GM10266 (cell line): ENCODE measurements around the gene MAP7.
A peak's percentile ranks its signal among the peaks of the same experiment; 100 is the strongest.
"Not testable (repeated sequence)": the region's sequence is repeated elsewhere in the genome, so short reads cannot be mapped to it uniquely, and the experiment has no call there.

Experiments used
- DNase-seq: peaks from one replicate; pipeline ENCODE4 v3.0.0; 2012; ENCODE audit errors: extremely low spot score
- CTCF ChIP-seq: IDR thresholded peaks from 2 replicates; pipeline ENCODE4 v1.5.1; 2012; ENCODE audit warnings: mild to moderate bottlenecking, low read depth; ENCODE audit not compliant: control insufficient read depth, insufficient read depth; ENCODE audit errors: missing control alignments

Gene MAP7

GRCh38 chr6:136317021-136317694, 233.1 kb downstream of the MAP7 start:
- peak; percentile 77 for TF ChIP-seq CTCF
- peak; percentile 56 for DNase-seq

- DNase-seq: no peak
- no peak for TF ChIP-seq CTCF
Measured at GRCh38 chr6:136315594-136315993, 234.6 kb downstream of the MAP7 start.

- no peak for DNase-seq
- no peak for TF ChIP-seq CTCF
Measured at GRCh38 chr6:136312975-136313374, 237.2 kb downstream of the MAP7 start.

GRCh38 chr6:136309729-136310311, 240.4 kb downstream of the MAP7 start:
- no peak for DNase-seq
- no peak for TF ChIP-seq CTCF

GRCh38 chr6:136309171-136309570, 241.1 kb downstream of the MAP7 start:
- DNase-seq: no peak
- TF ChIP-seq CTCF: no peak

GRCh38 chr6:136308469-136308868, 241.8 kb downstream of the MAP7 start:
- not testable (repeated sequence) for DNase-seq

GRCh38 chr6:136307351-136307750, 242.9 kb downstream of the MAP7 start:
- DNase-seq: no peak

More at GRCh38 chr6:136307351-136307750, 242.9 kb downstream of the MAP7 start:
- no peak for TF ChIP-seq CTCF
